Measurements from ENCODE around the gene COL6A5.

COL6A5 gene, protein sequence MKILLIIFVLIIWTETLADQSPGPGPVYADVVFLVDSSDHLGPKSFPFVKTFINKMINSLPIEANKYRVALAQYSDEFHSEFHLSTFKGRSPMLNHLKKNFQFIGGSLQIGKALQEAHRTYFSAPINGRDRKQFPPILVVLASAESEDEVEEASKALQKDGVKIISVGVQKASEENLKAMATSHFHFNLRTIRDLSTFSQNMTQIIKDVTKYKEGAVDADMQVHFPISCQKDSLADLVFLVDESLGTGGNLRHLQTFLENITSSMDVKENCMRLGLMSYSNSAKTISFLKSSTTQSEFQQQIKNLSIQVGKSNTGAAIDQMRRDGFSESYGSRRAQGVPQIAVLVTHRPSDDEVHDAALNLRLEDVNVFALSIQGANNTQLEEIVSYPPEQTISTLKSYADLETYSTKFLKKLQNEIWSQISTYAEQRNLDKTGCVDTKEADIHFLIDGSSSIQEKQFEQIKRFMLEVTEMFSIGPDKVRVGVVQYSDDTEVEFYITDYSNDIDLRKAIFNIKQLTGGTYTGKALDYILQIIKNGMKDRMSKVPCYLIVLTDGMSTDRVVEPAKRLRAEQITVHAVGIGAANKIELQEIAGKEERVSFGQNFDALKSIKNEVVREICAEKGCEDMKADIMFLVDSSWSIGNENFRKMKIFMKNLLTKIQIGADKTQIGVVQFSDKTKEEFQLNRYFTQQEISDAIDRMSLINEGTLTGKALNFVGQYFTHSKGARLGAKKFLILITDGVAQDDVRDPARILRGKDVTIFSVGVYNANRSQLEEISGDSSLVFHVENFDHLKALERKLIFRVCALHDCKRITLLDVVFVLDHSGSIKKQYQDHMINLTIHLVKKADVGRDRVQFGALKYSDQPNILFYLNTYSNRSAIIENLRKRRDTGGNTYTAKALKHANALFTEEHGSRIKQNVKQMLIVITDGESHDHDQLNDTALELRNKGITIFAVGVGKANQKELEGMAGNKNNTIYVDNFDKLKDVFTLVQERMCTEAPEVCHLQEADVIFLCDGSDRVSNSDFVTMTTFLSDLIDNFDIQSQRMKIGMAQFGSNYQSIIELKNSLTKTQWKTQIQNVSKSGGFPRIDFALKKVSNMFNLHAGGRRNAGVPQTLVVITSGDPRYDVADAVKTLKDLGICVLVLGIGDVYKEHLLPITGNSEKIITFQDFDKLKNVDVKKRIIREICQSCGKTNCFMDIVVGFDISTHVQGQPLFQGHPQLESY (N-terminal part only)

DNA sequence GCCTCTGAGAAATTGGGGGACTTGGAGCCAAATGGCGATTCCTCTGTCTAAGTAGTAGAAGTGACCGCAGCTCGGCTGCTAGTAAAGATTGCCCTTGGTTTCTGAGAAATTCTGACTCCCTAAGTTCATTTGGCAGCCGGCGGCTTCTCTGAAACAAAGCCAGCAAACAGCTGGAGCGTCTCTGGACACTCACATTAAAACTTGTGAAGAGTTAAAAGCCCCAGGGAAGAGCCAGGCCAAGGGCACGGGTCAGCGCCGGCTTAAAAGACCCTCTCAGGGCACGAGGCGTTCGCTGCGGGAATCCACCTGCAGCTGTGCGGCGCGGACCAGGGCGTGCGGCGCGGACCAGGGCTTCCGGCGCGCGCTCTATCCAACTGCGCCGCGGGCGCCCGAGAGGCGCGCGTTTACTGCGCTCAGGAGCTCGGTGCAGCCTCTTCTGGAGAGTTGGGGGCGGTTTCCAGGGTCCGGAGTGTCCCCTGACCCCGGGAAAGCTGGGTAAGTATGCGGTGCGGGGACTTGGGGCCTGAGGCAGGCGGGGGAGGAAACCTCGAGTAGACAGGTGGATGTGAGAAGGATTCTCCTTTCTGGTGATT is at the start of gene COL6A5:
TSS of gene COL6A5 (plus strand) at position 186 of the 593 bp plus-strand sequence. CDS start 27,967 bp downstream, outside the sequence.
- CTCF ChIA-PET: no interaction called here
- TF ChIP-seq, protein P1, sequence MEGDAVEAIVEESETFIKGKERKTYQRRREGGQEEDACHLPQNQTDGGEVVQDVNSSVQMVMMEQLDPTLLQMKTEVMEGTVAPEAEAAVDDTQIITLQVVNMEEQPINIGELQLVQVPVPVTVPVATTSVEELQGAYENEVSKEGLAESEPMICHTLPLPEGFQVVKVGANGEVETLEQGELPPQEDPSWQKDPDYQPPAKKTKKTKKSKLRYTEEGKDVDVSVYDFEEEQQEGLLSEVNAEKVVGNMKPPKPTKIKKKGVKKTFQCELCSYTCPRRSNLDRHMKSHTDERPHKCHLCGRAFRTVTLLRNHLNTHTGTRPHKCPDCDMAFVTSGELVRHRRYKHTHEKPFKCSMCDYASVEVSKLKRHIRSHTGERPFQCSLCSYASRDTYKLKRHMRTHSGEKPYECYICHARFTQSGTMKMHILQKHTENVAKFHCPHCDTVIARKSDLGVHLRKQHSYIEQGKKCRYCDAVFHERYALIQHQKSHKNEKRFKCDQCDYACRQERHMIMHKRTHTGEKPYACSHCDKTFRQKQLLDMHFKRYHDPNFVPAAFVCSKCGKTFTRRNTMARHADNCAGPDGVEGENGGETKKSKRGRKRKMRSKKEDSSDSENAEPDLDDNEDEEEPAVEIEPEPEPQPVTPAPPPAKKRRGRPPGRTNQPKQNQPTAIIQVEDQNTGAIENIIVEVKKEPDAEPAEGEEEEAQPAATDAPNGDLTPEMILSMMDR (IDR thresholded peaks at IDR 0.05; ENCODE audit: control extremely low read depth, extremely low read depth, low read depth, missing control alignments): no peak
- POLR2A ChIA-PET: no interaction called here
- no peak for DNase-seq (ENCODE audit: extremely low spot score)

DNA sequence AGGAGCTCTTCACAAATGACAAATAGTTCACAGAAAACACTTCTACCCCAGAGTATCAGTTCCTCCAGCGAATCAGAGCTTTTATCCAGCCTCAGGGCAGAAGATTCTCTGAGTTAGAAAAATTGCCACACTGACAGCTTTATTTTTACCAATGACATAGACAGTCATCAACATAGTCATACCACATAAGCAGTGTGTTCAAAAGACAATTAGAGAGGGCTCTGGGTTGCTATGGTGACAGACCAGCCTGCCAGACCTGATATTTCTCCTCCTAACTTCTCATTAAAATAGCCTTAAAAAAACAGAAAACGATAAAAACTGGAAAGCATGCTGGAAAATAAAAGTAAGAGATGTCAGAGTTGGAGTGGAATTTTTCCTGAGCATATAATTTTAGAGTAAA is 45.9 kb upstream of the COL6A5 start:
- no peak for DNase-seq (ENCODE audit: extremely low spot score)
- POLR2A ChIA-PET: no interaction called here
- TF ChIP-seq, protein P1 (IDR thresholded peaks at IDR 0.05; ENCODE audit: control extremely low read depth, extremely low read depth, low read depth, missing control alignments): no peak
- CTCF ChIA-PET: interaction anchor here (2.0 kb wide), 1 partner anchor 24 kb away, joined by 7 read pairs; no protein-coding TSS in a partner anchor

GRCh38 chr3:130300888-130301287 is 44.6 kb upstream of the COL6A5 start:
- TF ChIP-seq, protein P1 (IDR thresholded peaks at IDR 0.05; ENCODE audit: control extremely low read depth, extremely low read depth, low read depth, missing control alignments): no peak
- CTCF ChIA-PET: no interaction called here
- POLR2A ChIA-PET: no interaction called here
- DNase-seq (ENCODE audit: extremely low spot score): no peak

- TF ChIP-seq, protein P1 (IDR thresholded peaks at IDR 0.05; ENCODE audit: control extremely low read depth, extremely low read depth, low read depth, missing control alignments): no peak
- DNase-seq (ENCODE audit: extremely low spot score): no peak
- CTCF ChIA-PET: interaction anchor here (1.2 kb wide), 1 partner anchor 28 kb away, joined by 3 read pairs; no protein-coding TSS in a partner anchor
- POLR2A ChIA-PET: no interaction called here
Observed at GRCh38 chr3:130310109-130310508, 35.4 kb upstream of the COL6A5 start.

DNA sequence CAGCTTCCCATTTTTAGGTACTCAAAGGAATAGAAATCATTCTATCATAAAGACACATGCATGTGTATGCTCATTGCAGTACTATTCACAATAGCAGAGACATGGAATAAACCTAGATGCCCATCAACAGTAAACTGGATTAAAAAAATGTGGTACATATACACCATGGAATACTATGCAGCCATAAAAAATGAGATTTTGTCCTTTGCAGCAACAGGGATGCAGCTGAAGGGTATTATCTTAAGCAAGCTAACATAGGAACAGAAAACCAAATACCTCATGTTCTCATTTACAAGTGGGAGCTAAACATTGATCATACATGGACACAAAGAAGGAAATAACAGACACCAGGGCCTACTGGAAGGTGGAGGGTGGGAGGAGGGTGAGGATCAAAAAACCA is 33.1 kb upstream of the COL6A5 start:
- DNase-seq (ENCODE audit: extremely low spot score): no peak
- TF ChIP-seq, protein P1 (IDR thresholded peaks at IDR 0.05; ENCODE audit: control extremely low read depth, extremely low read depth, low read depth, missing control alignments): no peak
- CTCF ChIA-PET: interaction anchor here (0.9 to 1.9 kb wide), 2 partner anchors 28 to 36 kb away, joined by 4 to 6 read pairs; no protein-coding TSS in a partner anchor
- POLR2A ChIA-PET: no interaction called here
